Left kidney (tissue), 2 donors: ENCODE measurements around the gene ATG4B. TPM values are rescaled to one million over a fixed set of nuclear protein-coding genes. Genes with fewer than 3 reads are reported as not detected.

Experiments
- DNase-seq: peaks from one replicate; pipeline ENCODE4 v3.0.0-alpha.2; 2013
- polyA plus RNA-seq: library from polyadenylated mRNA; unstranded; fragments of 120-200 nt; gene quantifications from one replicate; pipeline ENCODE4 v1.2.1, GENCODE V29; 2013; ENCODE audit not compliant: insufficient read length

Gene ATG4B
- polyA plus RNA-seq, 1 donor = 105 TPM

- DNase-seq = peak; percentile 96
Observed at GRCh38 chr2:241686650-241687425, 49.3 kb downstream of the ATG4B start, which contains the start of gene DTYMK. Gene DTYMK (minus strand): TSS chr2:241686815. CDS start chr2:241686783, 32 bp downstream.

DNA sequence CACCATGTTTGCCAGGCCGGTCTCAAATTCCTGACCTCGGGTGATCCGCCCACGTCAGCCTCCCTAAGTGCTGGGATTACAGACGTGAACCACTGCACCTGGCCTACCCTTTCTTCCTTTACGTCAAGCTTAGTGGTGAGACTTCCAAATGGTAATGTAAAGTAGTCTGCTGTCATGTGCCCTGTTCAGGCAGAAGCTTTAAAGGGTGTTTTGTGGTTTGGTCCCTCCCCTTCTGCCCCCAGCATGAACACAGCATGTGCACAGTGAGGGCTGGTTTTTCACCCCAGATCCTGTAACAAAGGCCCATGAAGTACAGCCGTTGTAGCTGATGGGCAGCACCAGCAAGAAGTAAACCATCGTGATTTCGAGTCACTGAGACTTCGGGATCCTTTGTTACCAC, 51.8 kb downstream of the ATG4B start:
- no peak for DNase-seq

GRCh38 chr2:241690202-241690717, 52.8 kb downstream of the ATG4B start:
- DNase-seq = no peak

DNA sequence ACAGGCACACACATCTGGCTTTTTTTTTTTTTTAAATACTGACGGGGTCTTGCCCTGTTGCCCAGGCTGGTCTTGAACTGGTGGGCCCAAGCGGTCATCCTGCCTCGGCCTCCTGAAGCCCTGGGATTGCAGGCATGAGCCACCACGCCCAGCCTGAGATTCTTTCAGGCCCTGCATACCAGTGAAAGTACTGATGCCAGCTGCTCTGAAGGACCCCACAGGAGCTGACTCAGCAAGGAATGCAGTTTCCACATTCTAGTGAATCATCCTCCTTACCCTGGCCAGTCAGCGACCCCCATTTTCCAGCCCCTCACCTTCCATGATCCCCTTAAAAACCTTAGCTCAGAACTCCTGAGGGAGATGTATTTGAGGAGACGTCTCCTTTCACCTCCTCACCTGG, 55.0 kb downstream of the ATG4B start:
- no peak for DNase-seq

DNA sequence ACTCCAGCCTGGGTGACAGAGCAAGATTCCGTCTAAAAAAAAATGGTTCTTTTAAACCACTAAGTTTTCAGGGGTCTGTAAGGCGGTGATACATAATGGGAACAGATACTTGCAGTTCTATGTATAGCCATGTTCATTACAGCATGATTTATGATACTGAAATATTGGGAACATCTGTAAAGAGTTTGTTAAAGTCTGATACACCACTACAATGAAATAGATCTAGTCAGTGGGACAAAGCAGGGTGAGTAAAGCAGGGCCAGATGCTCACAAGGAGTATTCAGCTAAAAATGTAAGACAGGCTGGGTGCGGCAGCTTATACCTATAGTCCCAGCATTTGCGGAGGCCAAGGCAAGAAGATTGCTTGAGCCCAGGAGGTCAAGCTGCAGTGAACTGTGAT, 58.2 kb downstream of the ATG4B start:
- DNase-seq = no peak

- no peak for DNase-seq
Observed at GRCh38 chr2:241701149-241701398, 63.6 kb downstream of the ATG4B start.

- peak; percentile 94 for DNase-seq
Observed at GRCh38 chr2:241701399-241702154, 64.1 kb downstream of the ATG4B start, which contains the start of gene ING5. Gene ING5 (plus strand): TSS chr2:241702039. CDS start chr2:241702066, 27 bp downstream.

GRCh38 chr2:241702155-241703031, 64.9 kb downstream of the ATG4B start:
- DNase-seq = peak; percentile 81

GRCh38 chr2:241703032-241703604, 65.6 kb downstream of the ATG4B start:
- DNase-seq = no peak

- DNase-seq = no peak
Observed at GRCh38 chr2:241706537-241706936, 69.0 kb downstream of the ATG4B start.

DNA sequence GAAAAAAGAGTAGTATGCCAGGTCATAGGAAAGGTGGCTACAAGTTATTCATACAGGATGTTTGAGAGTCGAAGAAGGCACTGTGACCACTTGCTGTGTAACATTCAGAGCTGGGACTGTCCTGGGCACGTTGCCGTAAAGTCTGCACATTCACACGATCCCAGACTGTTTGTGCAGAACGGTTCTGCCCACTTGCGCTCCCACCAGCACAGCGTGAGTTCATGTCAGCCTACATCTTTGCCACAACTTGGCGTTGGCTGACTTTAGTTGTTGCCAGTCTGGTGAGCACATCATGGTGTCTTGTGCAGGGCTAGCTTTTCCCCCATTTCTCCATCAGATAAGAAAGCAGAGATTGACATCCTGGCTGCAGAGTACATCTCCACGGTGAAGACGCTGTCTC, 71.4 kb downstream of the ATG4B start:
- DNase-seq = no peak

GRCh38 chr2:241719093-241719492, 81.6 kb downstream of the ATG4B start:
- DNase-seq = no peak

- DNase-seq = no peak
Observed at GRCh38 chr2:241720099-241720498, 82.6 kb downstream of the ATG4B start.

DNA sequence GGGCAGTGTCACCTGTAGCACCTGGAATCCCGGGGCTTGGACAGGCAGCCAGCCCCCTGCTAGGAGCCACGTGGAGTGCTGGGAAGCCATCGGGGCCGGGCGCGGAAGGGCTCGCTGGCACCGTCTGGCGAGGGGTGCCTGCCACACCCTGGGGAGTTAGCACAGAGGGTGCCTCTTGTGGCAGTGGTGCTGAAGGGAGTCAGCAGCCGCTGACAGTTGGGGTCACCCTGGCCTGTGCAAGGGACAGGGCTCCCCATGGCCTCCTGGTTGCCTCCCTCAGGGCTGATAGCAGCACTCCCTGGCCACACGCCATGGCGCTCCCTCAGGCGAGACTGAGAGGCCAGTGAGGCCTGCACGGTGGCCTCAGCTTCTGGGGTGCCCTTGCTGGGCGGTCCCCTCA, 83.1 kb downstream of the ATG4B start:
- DNase-seq = no peak

- DNase-seq = no peak
Observed at GRCh38 chr2:241721852-241722251, 84.4 kb downstream of the ATG4B start.

- no peak for DNase-seq
Observed at GRCh38 chr2:241722896-241723454, 85.5 kb downstream of the ATG4B start.

Other genes with a start within 250 kb of the ATG4B start
- 233 TPM for gene STK25, start 129.1 kb upstream of the ATG4B start, polyA plus RNA-seq
- gene BOK, start 78.9 kb upstream of the ATG4B start, polyA plus RNA-seq = 15.1 TPM
- 50.0 TPM for gene THAP4, start 535 bp upstream of the ATG4B start, polyA plus RNA-seq
- 44.1 TPM for gene DTYMK, start 49.1 kb downstream of the ATG4B start, polyA plus RNA-seq
- gene ING5, start 64.3 kb downstream of the ATG4B start, polyA plus RNA-seq = 50.6 TPM
- 57.0 TPM for gene D2HGDH, start 96.9 kb downstream of the ATG4B start, polyA plus RNA-seq
- 0.76 TPM for gene GAL3ST2, start 139.1 kb downstream of the ATG4B start, polyA plus RNA-seq
- gene NEU4, start 171.5 kb downstream of the ATG4B start, polyA plus RNA-seq = 1.2 TPM
- 0.13 TPM for gene PDCD1, start 221.2 kb downstream of the ATG4B start, polyA plus RNA-seq
- gene RTP5, start 232.0 kb downstream of the ATG4B start, polyA plus RNA-seq = not detected